ENCODE data around the gene ARMC9. TPM values are rescaled to one million over a fixed set of nuclear protein-coding genes. Genes with fewer than 3 reads are reported as not detected.

ARMC9 gene
- total RNA-seq, 1 experiment from 2014 or later = 14.9 TPM

DNA sequence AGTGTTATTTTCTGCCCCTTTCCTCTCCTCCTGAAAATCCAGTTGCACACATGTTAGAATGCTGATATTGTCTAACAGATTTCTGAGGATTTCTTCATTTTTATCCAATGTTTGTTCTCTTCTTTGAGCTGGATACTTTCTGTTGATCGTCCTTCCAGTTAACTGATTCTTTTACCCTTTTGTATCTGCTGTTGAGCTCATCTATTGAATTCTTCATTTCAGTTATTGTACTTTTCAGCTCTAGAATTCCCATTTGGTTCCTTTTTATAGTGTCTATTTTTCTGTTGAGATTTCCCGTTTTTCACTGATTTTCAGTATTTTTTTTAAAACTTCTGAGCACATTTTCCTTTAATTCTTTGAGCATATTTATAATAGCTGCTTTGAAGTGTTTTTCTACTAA lies 119.1 kb downstream of the ARMC9 start:
- H3K36me3 ChIP-seq (ENCODE audit: insufficient read depth, low read length, poor library complexity, severe bottlenecking) = no peaks in the 10 kb centered on the region
- intact Hi-C loops (cut with micrococcal nuclease; ENCODE audit: unreplicated experiment) = no loop called here
- no peak overlapping the region for H3K4me3 ChIP-seq (ENCODE audit: low read depth, low read length, poor library complexity, severe bottlenecking)
- DNase-seq (ENCODE audit: low spot score) = no peak
- no peaks in the 10 kb centered on the region for H3K9me3 ChIP-seq (ENCODE audit: low read depth, low read length, poor library complexity, severe bottlenecking)
- ChIA-PET CTCF (no interaction called here), POLR2A (ENCODE audit: low non-redundant PET) (no interaction called here)
- H3K4me1 ChIP-seq (ENCODE audit: insufficient read depth, low read length, poor library complexity, severe bottlenecking) = no peaks in the 10 kb centered on the region
- TF ChIP-seq, protein P1, sequence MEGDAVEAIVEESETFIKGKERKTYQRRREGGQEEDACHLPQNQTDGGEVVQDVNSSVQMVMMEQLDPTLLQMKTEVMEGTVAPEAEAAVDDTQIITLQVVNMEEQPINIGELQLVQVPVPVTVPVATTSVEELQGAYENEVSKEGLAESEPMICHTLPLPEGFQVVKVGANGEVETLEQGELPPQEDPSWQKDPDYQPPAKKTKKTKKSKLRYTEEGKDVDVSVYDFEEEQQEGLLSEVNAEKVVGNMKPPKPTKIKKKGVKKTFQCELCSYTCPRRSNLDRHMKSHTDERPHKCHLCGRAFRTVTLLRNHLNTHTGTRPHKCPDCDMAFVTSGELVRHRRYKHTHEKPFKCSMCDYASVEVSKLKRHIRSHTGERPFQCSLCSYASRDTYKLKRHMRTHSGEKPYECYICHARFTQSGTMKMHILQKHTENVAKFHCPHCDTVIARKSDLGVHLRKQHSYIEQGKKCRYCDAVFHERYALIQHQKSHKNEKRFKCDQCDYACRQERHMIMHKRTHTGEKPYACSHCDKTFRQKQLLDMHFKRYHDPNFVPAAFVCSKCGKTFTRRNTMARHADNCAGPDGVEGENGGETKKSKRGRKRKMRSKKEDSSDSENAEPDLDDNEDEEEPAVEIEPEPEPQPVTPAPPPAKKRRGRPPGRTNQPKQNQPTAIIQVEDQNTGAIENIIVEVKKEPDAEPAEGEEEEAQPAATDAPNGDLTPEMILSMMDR (conservative IDR thresholded peaks at IDR 0.05; ENCODE audit: low read depth, low read length) = no peak
- no peak for TF ChIP-seq EZH2 (IDR thresholded peaks at IDR 0.05; ENCODE audit: borderline replicate concordance, low read depth, low read length, poor library complexity, severe bottlenecking)
- BruUV-seq (replicated peaks) = no TSS peak
- no peak overlapping the region for H3K27ac ChIP-seq (ENCODE audit: low read depth, low read length, poor library complexity, severe bottlenecking)
- no peaks in the 10 kb centered on the region for H3K27me3 ChIP-seq (replicated peaks; ENCODE audit: insufficient read depth, low read depth, low read length, poor library complexity)

DNA sequence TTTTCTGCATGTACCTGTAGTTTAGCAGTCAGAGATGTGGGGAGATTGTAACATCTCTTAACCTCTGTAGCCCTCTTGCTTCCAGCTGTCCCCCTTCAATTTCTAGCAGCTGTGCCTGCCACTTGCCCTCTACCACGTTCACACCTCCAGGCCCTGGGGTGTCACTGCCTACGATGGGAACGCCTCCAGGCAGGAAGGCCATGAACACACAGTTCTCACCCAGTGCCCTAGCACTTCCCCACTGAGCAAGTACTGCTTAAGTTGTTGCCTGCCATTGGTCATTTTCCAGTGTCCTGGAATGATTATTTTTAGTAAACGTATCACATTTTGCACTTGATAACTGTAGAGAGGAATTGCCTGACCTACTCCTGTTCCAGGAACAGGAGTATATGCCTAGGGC lies 120.0 kb downstream of the ARMC9 start:
- ChIA-PET POLR2A (ENCODE audit: low non-redundant PET) (no interaction called here), CTCF (no interaction called here)
- no peak for DNase-seq (ENCODE audit: low spot score)
- no peak for TF ChIP-seq EZH2 (IDR thresholded peaks at IDR 0.05; ENCODE audit: borderline replicate concordance, low read depth, low read length, poor library complexity, severe bottlenecking)
- TF ChIP-seq, protein P1 (conservative IDR thresholded peaks at IDR 0.05; ENCODE audit: low read depth, low read length) = no peak
- Histone ChIP-seq H3K4me1 (ENCODE audit: insufficient read depth, low read length, poor library complexity, severe bottlenecking) (no peaks in the 10 kb centered on the region), H3K27ac (ENCODE audit: low read depth, low read length, poor library complexity, severe bottlenecking) (no peak overlapping the region), H3K9me3 (ENCODE audit: low read depth, low read length, poor library complexity, severe bottlenecking) (no peaks in the 10 kb centered on the region), H3K4me3 (ENCODE audit: low read depth, low read length, poor library complexity, severe bottlenecking) (no peak overlapping the region), H3K27me3 (replicated peaks; ENCODE audit: insufficient read depth, low read depth, low read length, poor library complexity) (no peaks in the 10 kb centered on the region), H3K36me3 (ENCODE audit: insufficient read depth, low read length, poor library complexity, severe bottlenecking) (no peaks in the 10 kb centered on the region)
- intact Hi-C loops (cut with micrococcal nuclease; ENCODE audit: unreplicated experiment) = no loop called here
- no TSS peak for BruUV-seq (replicated peaks)

DNA sequence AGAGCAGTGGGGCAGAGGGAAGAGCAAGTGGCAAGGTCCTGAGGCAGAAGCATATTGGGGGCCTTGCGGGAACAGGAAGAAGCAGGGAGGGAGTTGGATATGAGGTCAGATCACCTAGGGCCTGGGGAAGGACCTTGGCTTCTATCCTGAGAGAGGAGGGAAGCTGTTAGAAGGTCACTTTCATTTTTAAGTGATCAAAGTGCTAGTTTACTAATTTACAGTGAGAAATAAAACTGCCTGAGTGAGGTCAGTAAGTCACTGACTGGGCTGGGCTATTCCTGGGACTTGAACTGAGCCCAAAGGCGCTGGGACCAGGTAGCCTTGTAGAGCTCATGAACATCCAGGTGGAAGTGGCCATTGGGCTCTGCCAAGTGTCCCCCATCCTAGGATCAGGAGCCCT lies 120.5 kb downstream of the ARMC9 start:
- TF ChIP-seq, protein P1 (conservative IDR thresholded peaks at IDR 0.05; ENCODE audit: low read depth, low read length) = no peak
- no peak for TF ChIP-seq EZH2 (IDR thresholded peaks at IDR 0.05; ENCODE audit: borderline replicate concordance, low read depth, low read length, poor library complexity, severe bottlenecking)
- no peaks in the 10 kb centered on the region for H3K27me3 ChIP-seq (replicated peaks; ENCODE audit: insufficient read depth, low read depth, low read length, poor library complexity)
- POLR2A ChIA-PET (ENCODE audit: low non-redundant PET) = no interaction called here
- no peaks in the 10 kb centered on the region for H3K4me1 ChIP-seq (ENCODE audit: insufficient read depth, low read length, poor library complexity, severe bottlenecking)
- intact Hi-C loops (cut with micrococcal nuclease; ENCODE audit: unreplicated experiment) = no loop called here
- no TSS peak for BruUV-seq (replicated peaks)
- no peaks in the 10 kb centered on the region for H3K36me3 ChIP-seq (ENCODE audit: insufficient read depth, low read length, poor library complexity, severe bottlenecking)
- CTCF ChIA-PET = no interaction called here
- no peak overlapping the region for H3K4me3 ChIP-seq (ENCODE audit: low read depth, low read length, poor library complexity, severe bottlenecking)
- H3K27ac ChIP-seq (ENCODE audit: low read depth, low read length, poor library complexity, severe bottlenecking) = no peak overlapping the region
- H3K9me3 ChIP-seq (ENCODE audit: low read depth, low read length, poor library complexity, severe bottlenecking) = no peaks in the 10 kb centered on the region
- no peak for DNase-seq (ENCODE audit: low spot score)
